GM08714 (cell line): ENCODE measurements around the gene MAP7D1.
"Not testable (repeated sequence)": the region's sequence is repeated elsewhere in the genome, so short reads cannot be mapped to it uniquely, and the experiment has no call there.

ENCODE experiments used
- H3K4me3 ChIP-seq: fragments of 200-500 bp; sonication (Bioruptor generic); 2 replicates; pipeline ENCODE4 v1.5.1; 2014; ENCODE audit warnings: mild to moderate bottlenecking, low read length, inconsistent platforms
- ZNF274 ChIP-seq: IDR thresholded peaks from 2 replicates; pipeline ENCODE4 v1.6.1; 2012; ENCODE audit warnings: mild to moderate bottlenecking, low read depth, low read length

Gene MAP7D1

GRCh38 chr1:36154765-36155407, 1.1 kb upstream of the MAP7D1 start:
- no peak for TF ChIP-seq ZNF274

GRCh38 chr1:36156329-36157114, 562 bp downstream of the MAP7D1 start:
- peak overlapping the region; percentile 93 for H3K4me3 ChIP-seq
- no peak for TF ChIP-seq ZNF274

More at GRCh38 chr1:36154765-36155407, 1.1 kb upstream of the MAP7D1 start:
- peak overlapping the region; percentile 93; the same call in 1 of the 2 replicates for H3K4me3 ChIP-seq

GRCh38 chr1:36157115-36157903, 1.3 kb downstream of the MAP7D1 start:
- no peak for TF ChIP-seq ZNF274
- peak overlapping the region; percentile 93 for H3K4me3 ChIP-seq

- H3K4me3 ChIP-seq = peak overlapping the region; percentile 93; the same call in 1 of the 2 replicates
- TF ChIP-seq ZNF274 = no peak
Observed at GRCh38 chr1:36157973-36158826, 2.2 kb downstream of the MAP7D1 start.

- H3K4me3 ChIP-seq = not testable (repeated sequence)
Observed at GRCh38 chr1:36158827-36159252, 2.9 kb downstream of the MAP7D1 start.

GRCh38 chr1:36159614-36160387, 3.8 kb downstream of the MAP7D1 start:
- no peak for TF ChIP-seq ZNF274
- peak overlapping the region; percentile 46; the same call in 1 of the 2 replicates for H3K4me3 ChIP-seq

GRCh38 chr1:36160388-36160948, 4.5 kb downstream of the MAP7D1 start:
- H3K4me3 ChIP-seq = peak overlapping the region; percentile 46; the same call in 1 of the 2 replicates
- no peak for TF ChIP-seq ZNF274

- peak overlapping the region; percentile 46 for H3K4me3 ChIP-seq
- no peak for TF ChIP-seq ZNF274
Observed at GRCh38 chr1:36160949-36161485, 5.1 kb downstream of the MAP7D1 start.

GRCh38 chr1:36161641-36162531, 5.9 kb downstream of the MAP7D1 start:
- peak overlapping the region; percentile 46 for H3K4me3 ChIP-seq
- TF ChIP-seq ZNF274 = no peak

GRCh38 chr1:36162680-36163239, 6.8 kb downstream of the MAP7D1 start:
- H3K4me3 ChIP-seq = no peak overlapping the region
- no peak for TF ChIP-seq ZNF274

GRCh38 chr1:36163426-36163825, 7.5 kb downstream of the MAP7D1 start:
- no peak overlapping the region for H3K4me3 ChIP-seq
- no peak for TF ChIP-seq ZNF274
